Measurements from ENCODE around the gene PJVK. TPM values are rescaled to one million over a fixed set of nuclear protein-coding genes. Genes with fewer than 3 reads are reported as not detected.
A peak's percentile ranks its signal among the peaks of the same experiment; 100 is the strongest.

PJVK gene, protein sequence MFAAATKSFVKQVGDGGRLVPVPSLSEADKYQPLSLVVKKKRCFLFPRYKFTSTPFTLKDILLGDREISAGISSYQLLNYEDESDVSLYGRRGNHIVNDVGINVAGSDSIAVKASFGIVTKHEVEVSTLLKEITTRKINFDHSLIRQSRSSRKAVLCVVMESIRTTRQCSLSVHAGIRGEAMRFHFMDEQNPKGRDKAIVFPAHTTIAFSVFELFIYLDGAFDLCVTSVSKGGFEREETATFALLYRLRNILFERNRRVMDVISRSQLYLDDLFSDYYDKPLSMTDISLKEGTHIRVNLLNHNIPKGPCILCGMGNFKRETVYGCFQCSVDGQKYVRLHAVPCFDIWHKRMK
- polyA plus RNA-seq (2011; rRNA removed) (1.5 and 2.8 TPM in 2 replicates), polyA minus RNA-seq (2011; rRNA and poly(A)+ RNA removed) (0.15 and 0.52 TPM in 2 replicates)

DNA sequence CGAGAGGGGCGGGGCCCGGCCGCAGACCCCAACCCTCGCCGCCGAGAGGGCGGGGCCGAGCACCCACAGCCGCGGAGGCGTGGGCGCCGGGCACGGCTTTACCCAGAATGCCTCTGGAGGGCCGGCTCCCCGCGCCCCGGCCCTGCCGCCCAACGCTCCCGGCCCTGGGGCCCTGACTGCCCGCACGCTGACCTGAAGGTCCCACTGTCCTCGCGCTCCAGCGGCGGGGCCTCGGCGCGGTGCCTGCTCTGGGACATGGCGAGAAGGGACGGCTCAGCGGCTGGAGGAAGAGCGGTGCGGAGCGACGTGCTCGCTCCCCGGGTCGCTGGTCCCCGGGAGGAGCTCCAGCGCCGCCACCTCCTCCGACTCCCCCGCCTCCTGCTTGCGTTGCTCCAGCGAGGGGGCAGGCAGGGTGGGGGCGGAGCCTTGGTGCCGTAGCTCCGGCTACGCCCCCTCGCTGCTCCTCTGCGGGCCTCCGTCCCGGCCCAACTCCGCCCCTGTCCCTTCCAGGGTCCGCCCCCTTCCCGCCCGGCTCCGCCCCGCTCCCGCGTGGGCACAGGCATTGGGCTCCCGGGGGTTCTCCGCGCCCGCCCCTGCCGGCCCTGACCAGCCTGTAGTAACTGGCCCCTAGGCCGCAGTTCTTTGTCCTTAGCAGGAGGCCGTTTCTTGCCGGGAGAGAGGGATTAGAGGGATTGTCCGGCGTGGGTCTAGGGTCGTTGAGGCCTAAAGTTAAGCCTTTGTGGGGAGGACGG is at the start of gene PJVK, which contains the start of gene PRKRA:
Gene PJVK, plus strand, starts transcription at position 605 of the 752 bp plus-strand sequence. CDS start 2,032 bp downstream, outside the sequence.
Gene PRKRA, minus strand, starts transcription at position 402 of the 752 bp plus-strand sequence. Its CDS starts 145 bp downstream, at position 257.
- ChIA-PET POLR2A (interaction anchor here (0.6 to 1.1 kb wide), 5 partner anchors 21 to 339 kb away, joined by 3 read pairs; partner anchors contain the start of gene PLEKHA3), CTCF (interaction anchor here (1.3 to 1.8 kb wide), 2 partner anchors 19 to 36 kb away, joined by 5 to 8 read pairs; no protein-coding TSS in a partner anchor)
- DNase-seq (ENCODE audit: low read depth) = peak; percentile 80
- peak within 1 kb of the TSS; percentile 80 for H3K4me3 ChIP-seq (ENCODE audit: low read depth, low read length)
- no peaks in the 10 kb centered on the region for H3K27me3 ChIP-seq (ENCODE audit: control insufficient read depth, insufficient read depth, low read length)
- peaks cover 3% of the 10 kb centered on the region; the same call in 1 of the 2 replicates for H3K36me3 ChIP-seq (ENCODE audit: control insufficient read depth, insufficient read depth, low read length)
- TF ChIP-seq, protein P1, sequence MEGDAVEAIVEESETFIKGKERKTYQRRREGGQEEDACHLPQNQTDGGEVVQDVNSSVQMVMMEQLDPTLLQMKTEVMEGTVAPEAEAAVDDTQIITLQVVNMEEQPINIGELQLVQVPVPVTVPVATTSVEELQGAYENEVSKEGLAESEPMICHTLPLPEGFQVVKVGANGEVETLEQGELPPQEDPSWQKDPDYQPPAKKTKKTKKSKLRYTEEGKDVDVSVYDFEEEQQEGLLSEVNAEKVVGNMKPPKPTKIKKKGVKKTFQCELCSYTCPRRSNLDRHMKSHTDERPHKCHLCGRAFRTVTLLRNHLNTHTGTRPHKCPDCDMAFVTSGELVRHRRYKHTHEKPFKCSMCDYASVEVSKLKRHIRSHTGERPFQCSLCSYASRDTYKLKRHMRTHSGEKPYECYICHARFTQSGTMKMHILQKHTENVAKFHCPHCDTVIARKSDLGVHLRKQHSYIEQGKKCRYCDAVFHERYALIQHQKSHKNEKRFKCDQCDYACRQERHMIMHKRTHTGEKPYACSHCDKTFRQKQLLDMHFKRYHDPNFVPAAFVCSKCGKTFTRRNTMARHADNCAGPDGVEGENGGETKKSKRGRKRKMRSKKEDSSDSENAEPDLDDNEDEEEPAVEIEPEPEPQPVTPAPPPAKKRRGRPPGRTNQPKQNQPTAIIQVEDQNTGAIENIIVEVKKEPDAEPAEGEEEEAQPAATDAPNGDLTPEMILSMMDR (IDR thresholded peaks at IDR 0.05; ENCODE audit: insufficient read depth, low read depth, low read length) = no peak

DNA sequence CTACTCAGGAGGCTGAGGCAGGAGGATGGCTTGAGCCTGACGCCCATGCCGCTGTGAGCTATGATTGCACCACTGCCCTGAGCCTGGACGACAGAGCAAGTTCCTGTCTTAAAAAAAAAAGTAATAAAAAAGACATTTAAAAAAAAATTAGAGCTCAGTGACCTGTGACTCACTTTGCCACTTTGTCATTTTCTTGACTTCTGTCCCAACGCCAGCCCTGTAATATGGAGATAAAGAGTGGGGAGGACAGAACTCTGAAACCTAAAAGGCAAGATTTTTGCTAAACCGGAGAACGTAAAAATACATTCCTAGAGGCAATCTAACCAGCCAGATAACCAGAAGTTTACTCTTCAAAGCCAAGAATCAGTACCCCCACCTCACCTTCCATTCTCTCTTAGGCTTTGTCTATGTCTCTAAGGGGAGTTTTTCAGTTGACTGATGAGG is 49.2 kb upstream of the PJVK start:
- Histone ChIP-seq H3K27me3 (ENCODE audit: control insufficient read depth, insufficient read depth, low read length) (no peaks in the 10 kb centered on the region), H3K4me3 (ENCODE audit: low read depth, low read length) (no peak overlapping the region), H3K36me3 (ENCODE audit: control insufficient read depth, insufficient read depth, low read length) (no peaks in the 10 kb centered on the region)
- TF ChIP-seq, protein P1 (IDR thresholded peaks at IDR 0.05; ENCODE audit: insufficient read depth, low read depth, low read length) = no peak
- no peak for DNase-seq (ENCODE audit: low read depth)
- POLR2A ChIA-PET = no interaction called here
- CTCF ChIA-PET = interaction anchor here (0.6 to 14.4 kb wide), 2 partner anchors 14 to 97 kb away, joined by 3 to 175 read pairs; no protein-coding TSS in a partner anchor

DNA sequence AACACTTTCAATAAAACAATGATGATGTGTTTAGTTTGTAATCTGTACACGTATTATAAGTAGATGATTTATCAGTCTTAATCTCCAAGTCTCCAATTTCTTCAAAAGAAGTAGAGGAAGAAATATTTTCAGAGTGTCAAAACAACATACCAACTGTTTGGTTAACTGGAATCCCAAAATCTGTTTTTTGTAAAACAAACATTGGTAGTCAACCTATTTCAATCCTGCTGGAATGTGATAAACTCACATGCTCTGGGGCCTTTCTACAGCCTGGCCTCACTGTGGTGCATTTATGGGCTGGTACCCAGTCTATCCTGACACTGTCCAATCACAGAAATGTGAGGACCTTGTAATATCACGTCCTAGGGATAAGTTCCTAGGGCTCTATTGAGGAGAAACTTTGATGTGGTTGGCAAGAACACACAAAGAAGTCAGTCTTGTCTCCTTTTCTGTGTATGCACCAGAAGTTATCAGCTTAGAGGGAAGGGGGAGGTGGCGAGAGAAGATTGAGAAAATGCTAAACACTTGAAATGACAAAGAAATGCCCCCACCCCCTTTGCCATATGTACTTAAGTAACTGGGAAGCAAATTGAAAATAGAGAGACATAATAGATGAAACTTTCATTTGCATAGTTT is 47.4 kb upstream of the PJVK start:
- TF ChIP-seq, protein P1 (IDR thresholded peaks at IDR 0.05; ENCODE audit: insufficient read depth, low read depth, low read length) = no peak
- H3K27me3 ChIP-seq (ENCODE audit: control insufficient read depth, insufficient read depth, low read length) = no peaks in the 10 kb centered on the region
- ChIA-PET CTCF (interaction anchor here (1.9 to 14.4 kb wide), 3 partner anchors 9 to 293 kb away, joined by 8 to 175 read pairs (median 9); partner anchors contain the start of gene RBM45), POLR2A (interaction anchor here (0.5 kb wide), 1 partner anchor 76 kb away, joined by 3 read pairs; no protein-coding TSS in a partner anchor)
- no peak overlapping the region for H3K4me3 ChIP-seq (ENCODE audit: low read depth, low read length)
- DNase-seq (ENCODE audit: low read depth) = no peak
- no peaks in the 10 kb centered on the region for H3K36me3 ChIP-seq (ENCODE audit: control insufficient read depth, insufficient read depth, low read length)

DNA sequence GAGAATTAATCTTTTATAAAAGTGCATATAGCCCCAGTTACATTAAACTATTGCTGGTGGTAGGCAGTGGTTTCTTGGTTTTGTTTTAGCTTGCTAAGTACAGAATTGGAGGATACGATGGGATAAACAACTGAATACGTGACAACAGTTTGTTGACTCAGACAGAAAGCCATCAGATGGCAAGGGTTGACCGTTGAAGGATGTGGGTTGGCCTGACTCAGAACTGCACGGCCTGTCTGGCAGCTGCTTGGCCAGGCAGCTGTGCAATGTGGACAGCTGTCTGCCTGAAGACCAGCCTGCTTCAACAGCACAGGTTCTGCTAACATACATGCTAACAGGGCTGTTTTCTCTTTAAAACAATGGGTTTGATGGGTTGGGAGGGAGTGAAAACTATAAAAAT is 46.8 kb upstream of the PJVK start:
- ChIA-PET POLR2A (interaction anchor here (0.5 kb wide), 1 partner anchor 76 kb away, joined by 3 read pairs; no protein-coding TSS in a partner anchor), CTCF (interaction anchor here (1.9 to 14.4 kb wide), 3 partner anchors 10 to 293 kb away, joined by 8 to 175 read pairs (median 9); partner anchors contain the start of gene RBM45)
- H3K4me3 ChIP-seq (ENCODE audit: low read depth, low read length) = no peak overlapping the region
- TF ChIP-seq, protein P1 (IDR thresholded peaks at IDR 0.05; ENCODE audit: insufficient read depth, low read depth, low read length) = no peak
- no peaks in the 10 kb centered on the region for H3K27me3 ChIP-seq (ENCODE audit: control insufficient read depth, insufficient read depth, low read length)
- H3K36me3 ChIP-seq (ENCODE audit: control insufficient read depth, insufficient read depth, low read length) = no peaks in the 10 kb centered on the region
- peak; percentile 55 for DNase-seq (ENCODE audit: low read depth)

All from BJ (cell line).